ENCODE results near the gene MYO7A. TPM values are rescaled to one million over a fixed set of nuclear protein-coding genes. Genes with fewer than 3 reads are reported as not detected.

Gene MYO7A
- total RNA-seq, 1 experiment from 2014 or later: 2.5 TPM

- no peak for TF ChIP-seq CBFB (CRISPR knock-in tag; IDR thresholded peaks at IDR 0.05; ENCODE audit: low read depth)
- TF ChIP-seq ZNF416 (CRISPR knock-in tag; IDR thresholded peaks at IDR 0.05): no peak
- TF ChIP-seq FOXJ3 (CRISPR knock-in tag; IDR thresholded peaks at IDR 0.05; ENCODE audit: borderline replicate concordance): no peak
- TF ChIP-seq, protein P1, sequence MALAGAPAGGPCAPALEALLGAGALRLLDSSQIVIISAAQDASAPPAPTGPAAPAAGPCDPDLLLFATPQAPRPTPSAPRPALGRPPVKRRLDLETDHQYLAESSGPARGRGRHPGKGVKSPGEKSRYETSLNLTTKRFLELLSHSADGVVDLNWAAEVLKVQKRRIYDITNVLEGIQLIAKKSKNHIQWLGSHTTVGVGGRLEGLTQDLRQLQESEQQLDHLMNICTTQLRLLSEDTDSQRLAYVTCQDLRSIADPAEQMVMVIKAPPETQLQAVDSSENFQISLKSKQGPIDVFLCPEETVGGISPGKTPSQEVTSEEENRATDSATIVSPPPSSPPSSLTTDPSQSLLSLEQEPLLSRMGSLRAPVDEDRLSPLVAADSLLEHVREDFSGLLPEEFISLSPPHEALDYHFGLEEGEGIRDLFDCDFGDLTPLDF (CRISPR knock-in tag; IDR thresholded peaks at IDR 0.05): no peak
- TF ChIP-seq SOX15 (CRISPR knock-in tag; IDR thresholded peaks at IDR 0.05): no peak
These were observed 72.6 kb downstream of the MYO7A start (continued) for GRCh38 chr11:77200351-77201268.

- ATAC-seq: no peak
- peaks cover 7% of the 10 kb centered on the region for H3K4me1 Mint-ChIP-seq
- no peaks in the 10 kb centered on the region for H3K36me3 Mint-ChIP-seq
- no peaks in the 10 kb centered on the region for H3K27me3 Mint-ChIP-seq (ENCODE audit: low read depth)
- DNase-seq (ENCODE audit: low spot score): no peak
- ChIA-PET CTCF (no interaction called here), POLR2A (no interaction called here)
- no peak overlapping the region for H3K27ac Mint-ChIP-seq
- H3K4me3 Mint-ChIP-seq: no peak overlapping the region
- no peak for TF ChIP-seq HMGA2 (CRISPR knock-in tag; IDR thresholded peaks at IDR 0.05)
- TF ChIP-seq, protein P2, sequence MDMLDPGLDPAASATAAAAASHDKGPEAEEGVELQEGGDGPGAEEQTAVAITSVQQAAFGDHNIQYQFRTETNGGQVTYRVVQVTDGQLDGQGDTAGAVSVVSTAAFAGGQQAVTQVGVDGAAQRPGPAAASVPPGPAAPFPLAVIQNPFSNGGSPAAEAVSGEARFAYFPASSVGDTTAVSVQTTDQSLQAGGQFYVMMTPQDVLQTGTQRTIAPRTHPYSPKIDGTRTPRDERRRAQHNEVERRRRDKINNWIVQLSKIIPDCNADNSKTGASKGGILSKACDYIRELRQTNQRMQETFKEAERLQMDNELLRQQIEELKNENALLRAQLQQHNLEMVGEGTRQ (CRISPR knock-in tag; IDR thresholded peaks at IDR 0.05): no peak
- TF ChIP-seq JUN (CRISPR knock-in tag; IDR thresholded peaks at IDR 0.05): no peak
- no peak for TF ChIP-seq NR2C2 (CRISPR knock-in tag; IDR thresholded peaks at IDR 0.05)
- TF ChIP-seq ZBTB43 (CRISPR knock-in tag; IDR thresholded peaks at IDR 0.05): no peak
- TF ChIP-seq ZNF396 (CRISPR knock-in tag; IDR thresholded peaks at IDR 0.05; ENCODE audit: borderline replicate concordance): no peak
- TF ChIP-seq ZNF138 (CRISPR knock-in tag; conservative IDR thresholded peaks at IDR 0.05): no peak
- no peak for TF ChIP-seq RORB (CRISPR knock-in tag; IDR thresholded peaks at IDR 0.05)
- no peak for TF ChIP-seq TEAD4 (CRISPR knock-in tag; IDR thresholded peaks at IDR 0.05)
- TF ChIP-seq ZNF219 (CRISPR knock-in tag; IDR thresholded peaks at IDR 0.05; ENCODE audit: borderline replicate concordance): no peak
- no peak for TF ChIP-seq ZNF416 (CRISPR knock-in tag; IDR thresholded peaks at IDR 0.05)
- no peak for TF ChIP-seq OVOL2 (CRISPR knock-in tag; IDR thresholded peaks at IDR 0.05; ENCODE audit: borderline replicate concordance)
- H3K9me3 Mint-ChIP-seq: no peaks in the 10 kb centered on the region
These were observed 73.3 kb downstream of the MYO7A start for GRCh38 chr11:77201370-77201769.

DNA sequence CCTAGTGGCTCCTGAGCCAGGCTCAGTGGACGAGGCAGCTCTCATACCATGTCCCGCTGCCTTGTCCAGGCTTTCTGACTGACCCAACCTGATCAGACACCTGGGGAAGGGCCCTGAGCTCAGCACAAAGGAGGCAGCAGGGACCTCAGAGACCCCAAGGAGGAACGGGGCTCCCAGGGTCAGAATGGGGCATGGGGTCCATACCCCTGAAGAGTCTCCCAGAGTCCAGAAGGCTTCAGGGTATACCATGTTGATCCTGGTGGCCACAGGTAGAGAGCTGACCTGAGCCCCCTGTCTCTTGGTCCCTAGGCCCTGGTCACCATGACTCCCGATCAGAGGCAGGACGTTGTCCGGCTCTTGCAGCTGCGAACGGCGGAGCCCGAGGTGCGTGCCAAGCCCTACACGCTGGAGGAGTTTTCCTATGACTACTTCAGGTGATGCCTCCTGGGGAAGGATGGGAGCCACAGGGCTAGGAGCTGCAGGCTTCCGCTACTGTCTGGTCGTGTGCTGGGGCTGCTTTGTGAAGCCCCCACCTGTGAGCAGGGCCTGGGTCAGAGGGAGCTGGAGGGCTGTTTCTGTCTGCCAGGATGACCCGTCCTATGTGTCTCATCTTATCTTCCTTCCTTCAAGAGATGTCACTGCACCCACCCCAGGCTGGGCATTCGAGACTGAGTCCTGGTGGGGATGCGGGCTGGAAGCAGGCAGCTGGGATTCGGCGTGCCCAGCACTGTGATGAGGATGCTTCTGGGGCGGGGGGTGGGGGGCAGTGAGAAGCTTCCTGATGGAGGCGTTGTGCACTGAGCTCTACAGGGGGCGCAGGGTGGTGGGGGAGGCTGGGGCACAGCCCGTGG lies 74.2 kb downstream of the MYO7A start:
- Mint-ChIP-seq H3K4me1 (peaks cover 4% of the 10 kb centered on the region; the same call in 1 of the 2 replicates), H3K27ac (no peak overlapping the region), H3K9me3 (no peaks in the 10 kb centered on the region), H3K27me3 (ENCODE audit: low read depth) (no peaks in the 10 kb centered on the region), H3K4me3 (no peak overlapping the region), H3K36me3 (no peaks in the 10 kb centered on the region)
- ATAC-seq (no peak), DNase-seq (ENCODE audit: low spot score) (no peak)
- ChIA-PET CTCF (no interaction called here), POLR2A (no interaction called here)
- TF ChIP-seq, protein P3, sequence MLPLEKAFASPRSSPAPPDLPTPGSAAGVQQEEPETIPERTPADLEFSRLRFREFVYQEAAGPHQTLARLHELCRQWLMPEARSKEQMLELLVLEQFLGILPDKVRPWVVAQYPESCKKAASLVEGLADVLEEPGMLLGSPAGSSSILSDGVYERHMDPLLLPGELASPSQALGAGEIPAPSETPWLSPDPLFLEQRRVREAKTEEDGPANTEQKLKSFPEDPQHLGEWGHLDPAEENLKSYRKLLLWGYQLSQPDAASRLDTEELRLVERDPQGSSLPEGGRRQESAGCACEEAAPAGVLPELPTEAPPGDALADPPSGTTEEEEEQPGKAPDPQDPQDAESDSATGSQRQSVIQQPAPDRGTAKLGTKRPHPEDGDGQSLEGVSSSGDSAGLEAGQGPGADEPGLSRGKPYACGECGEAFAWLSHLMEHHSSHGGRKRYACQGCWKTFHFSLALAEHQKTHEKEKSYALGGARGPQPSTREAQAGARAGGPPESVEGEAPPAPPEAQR (CRISPR knock-in tag; IDR thresholded peaks at IDR 0.05): no peak
